H9 (cell line): ENCODE results near the gene MRPL55. TPM values are rescaled to one million over a fixed set of nuclear protein-coding genes. Genes with fewer than 3 reads are reported as not detected.

Experiments used
- DNase-seq: peaks from one replicate; pipeline ENCODE4 v3.0.0-alpha.2; 2017
- H2AFZ ChIP-seq: one replicate; pipeline ENCODE4 v1.6.1; 2013; ENCODE audit warnings: mild to moderate bottlenecking, low read length, control low read depth, moderate library complexity
- H2AK5ac ChIP-seq: 2 replicates; pipeline ENCODE4 v1.6.1; 2013; ENCODE audit warnings: low read length, control low read depth, mixed read lengths; ENCODE audit not compliant: insufficient read length
- H2BK120ac ChIP-seq: one replicate; pipeline ENCODE4 v1.6.1; 2013; ENCODE audit warnings: low read depth, mild to moderate bottlenecking, low read length, control low read depth, inconsistent platforms; ENCODE audit not compliant: poor library complexity, severe bottlenecking
- H2BK12ac ChIP-seq: 2 replicates; pipeline ENCODE4 v1.6.1; 2013; ENCODE audit warnings: low read length, control low read depth, mixed read lengths, low read depth; ENCODE audit not compliant: insufficient read length
- H2BK15ac ChIP-seq: 2 replicates; pipeline ENCODE4 v1.6.1; 2013; ENCODE audit warnings: low read depth, low read length, control low read depth
- H2BK20ac ChIP-seq: one replicate; pipeline ENCODE4 v1.6.1; 2013; ENCODE audit warnings: low read depth, mild to moderate bottlenecking, low read length, control low read depth, inconsistent platforms; ENCODE audit not compliant: poor library complexity, severe bottlenecking
- H2BK5ac ChIP-seq: 2 replicates; pipeline ENCODE4 v1.6.1; 2013; ENCODE audit warnings: low read length, control low read depth, mixed read lengths; ENCODE audit not compliant: insufficient read length
- H3K14ac ChIP-seq: 2 replicates; pipeline ENCODE4 v1.6.1; 2013; ENCODE audit warnings: low read length, control low read depth; ENCODE audit not compliant: insufficient read depth
- H3K18ac ChIP-seq: 2 replicates; pipeline ENCODE4 v1.6.1; 2013; ENCODE audit warnings: low read depth, mild to moderate bottlenecking, mixed read lengths, low read length, control low read depth; ENCODE audit not compliant: insufficient read length
- H3K23ac ChIP-seq: 2 replicates; pipeline ENCODE4 v1.6.1; 2013; ENCODE audit warnings: low read length, control low read depth, mixed read lengths, low read depth; ENCODE audit not compliant: insufficient read length
- H3K23me2 ChIP-seq: 2 replicates; pipeline ENCODE4 v1.6.1; 2013; ENCODE audit warnings: low read depth, mild to moderate bottlenecking, mixed read lengths, low read length, control low read depth; ENCODE audit not compliant: insufficient read length, poor library complexity, severe bottlenecking
- H3K27ac ChIP-seq: 2 replicates; pipeline ENCODE4 v1.5.1; 2013; ENCODE audit warnings: low read length, control low read depth, mixed read lengths, low read depth; ENCODE audit not compliant: insufficient read length
- H3K27me3 ChIP-seq: 2 replicates; pipeline ENCODE4 v1.6.1; 2013; ENCODE audit warnings: low read length, control low read depth, inconsistent platforms; ENCODE audit not compliant: insufficient read depth
- H3K4ac ChIP-seq: 2 replicates; pipeline ENCODE4 v1.6.1; 2013; ENCODE audit warnings: low read depth, mild to moderate bottlenecking, control low read depth, inconsistent platforms, low read length, moderate library complexity
- H3K4me1 ChIP-seq: 2 replicates; pipeline ENCODE4 v1.6.1; 2013; ENCODE audit warnings: low read length, control low read depth, inconsistent platforms; ENCODE audit not compliant: insufficient read depth
- H3K4me2 ChIP-seq: 2 replicates; pipeline ENCODE4 v1.6.1; 2013; ENCODE audit warnings: low read length, control low read depth, mixed read lengths; ENCODE audit not compliant: insufficient read length, insufficient read depth
- H3K56ac ChIP-seq: 2 replicates; pipeline ENCODE4 v1.6.1; 2013; ENCODE audit warnings: low read depth, mild to moderate bottlenecking, mixed read lengths, low read length, control low read depth; ENCODE audit not compliant: insufficient read length
- H3K79me1 ChIP-seq: 2 replicates; pipeline ENCODE4 v1.6.1; 2013; ENCODE audit warnings: low read depth, mild to moderate bottlenecking, moderate library complexity, low read length, control low read depth, inconsistent platforms; ENCODE audit not compliant: insufficient read depth, poor library complexity, severe bottlenecking
- H3K79me2 ChIP-seq: 2 replicates; pipeline ENCODE4 v1.6.1; 2013; ENCODE audit warnings: low read length, control low read depth, inconsistent platforms; ENCODE audit not compliant: insufficient read depth
- H3K9ac ChIP-seq: 2 replicates; pipeline ENCODE4 v1.6.1; 2013; ENCODE audit warnings: low read length, control low read depth, mixed read lengths; ENCODE audit not compliant: insufficient read length; ENCODE audit errors: extremely low read depth
- H3K9me3 ChIP-seq: one replicate; pipeline ENCODE4 v1.6.1; 2013; ENCODE audit warnings: low read depth, low read length, inconsistent platforms; ENCODE audit not compliant: control insufficient read depth
- H3T11ph ChIP-seq: one replicate; pipeline ENCODE4 v1.6.1; 2013; ENCODE audit warnings: mild to moderate bottlenecking, low read length, control low read depth, inconsistent platforms
- H4K20me1 ChIP-seq: one replicate; pipeline ENCODE4 v1.6.1; 2013; ENCODE audit not compliant: control insufficient read depth, insufficient read length, insufficient read depth
- H4K5ac ChIP-seq: 2 replicates; pipeline ENCODE4 v1.6.1; 2013; ENCODE audit warnings: low read depth, mild to moderate bottlenecking, mixed read lengths, low read length, control low read depth; ENCODE audit not compliant: insufficient read length
- H4K8ac ChIP-seq: replicated peaks from 2 replicates; pipeline ENCODE4 v1.6.1; 2013; ENCODE audit warnings: low read length, control low read depth, mixed read lengths, low read depth; ENCODE audit not compliant: insufficient read length
- H4K91ac ChIP-seq: 2 replicates; pipeline ENCODE4 v1.6.1; 2013; ENCODE audit warnings: low read depth, mild to moderate bottlenecking, moderate library complexity, mixed read lengths, low read length, control low read depth; ENCODE audit not compliant: insufficient read length
- H3K27ac Mint-ChIP-seq, 3 experiments: 2 replicates in 2 of 3; 3 replicates in 1 of 3; pipeline ENCODE4 v1.8.0; 2020 to 2021; ENCODE audit warnings: mixed read lengths in 3 of 3, mild to moderate bottlenecking in 1 of 3, moderate library complexity in 1 of 3
- H3K27me3 Mint-ChIP-seq: 2 replicates; pipeline ENCODE4 v1.8.0; 2021; ENCODE audit warnings: low read depth, mild to moderate bottlenecking, moderate library complexity, mixed read lengths
- H3K36me3 Mint-ChIP-seq, 3 experiments: 2 replicates in 2 of 3; 3 replicates in 1 of 3; pipeline ENCODE4 v1.8.0; 2020 to 2021; ENCODE audit warnings: low read depth in 3 of 3, mixed read lengths in 3 of 3; ENCODE audit not compliant: insufficient read depth in 1 of 3
- H3K4me1 Mint-ChIP-seq, 2 experiments: 2 replicates each; pipeline ENCODE4 v1.8.0; 2020; ENCODE audit warnings: mixed read lengths in 2 of 2
- H3K4me3 Mint-ChIP-seq, 2 experiments: 2 replicates in 1 of 2; 3 replicates in 1 of 2; pipeline ENCODE4 v1.8.0; 2020 to 2021; ENCODE audit warnings: mild to moderate bottlenecking in 2 of 2, mixed read lengths in 2 of 2, moderate library complexity in 1 of 2
- H3K9me3 Mint-ChIP-seq, 2 experiments: 2 replicates in 1 of 2; 3 replicates in 1 of 2; pipeline ENCODE4 v1.8.0; 2020; ENCODE audit warnings: mild to moderate bottlenecking in 2 of 2, mixed read lengths in 2 of 2, moderate library complexity in 1 of 2
- CTCF ChIP-seq: fragments of 200-600 bp; sonication (generic); conservative IDR thresholded peaks from 3 replicates; pipeline ENCODE4 v1.8.0; 2021; ENCODE audit warnings: antibody characterized with exemption, mild to moderate bottlenecking
- WGBS: extraction: QIAGEN DNeasy Blood & Tissue Kit; methylation state at CpG from one replicate; pipeline ENCODE4 v1.1.7; 2013; ENCODE audit warnings: missing lambda C conversion rate, low lambda C conversion rate, mixed read lengths; ENCODE audit not compliant: insufficient read length; ENCODE audit errors: extremely low coverage; 5-methylcytosine and 5-hydroxymethylcytosine counted together
- total RNA-seq: library from RNA; stranded (reverse); gene quantifications from 2 replicates; pipeline ENCODE4 v1.2.1, GENCODE V29; 2021

The MRPL55 gene
- total RNA-seq, 1 experiment from 2014 or later: 62.3 TPM

DNA sequence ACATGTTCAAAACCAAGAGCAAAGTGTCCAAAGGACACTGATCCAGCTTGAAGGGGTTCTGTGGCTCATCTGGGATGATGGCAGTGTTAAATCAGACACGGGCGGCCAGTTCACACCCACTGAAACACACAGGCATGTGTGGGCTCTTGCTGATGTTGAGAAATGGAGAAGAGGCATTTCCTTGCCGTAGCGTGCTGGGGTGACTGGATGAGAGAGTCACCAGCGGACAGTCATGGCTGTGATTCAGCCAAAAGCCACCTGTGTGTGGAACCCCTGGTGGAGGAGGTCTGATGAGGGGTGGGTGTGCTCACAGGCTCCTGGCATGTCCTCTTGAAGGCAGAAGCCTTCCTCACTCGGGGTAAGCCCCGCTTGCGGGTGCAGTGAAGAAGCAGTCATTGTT lies 13.2 kb downstream of the MRPL55 start:
- Histone ChIP-seq H4K91ac (no peak overlapping the region), H3K79me1 (peaks cover 10% of the 10 kb centered on the region), H4K5ac (no peak overlapping the region), H2BK12ac (no peak overlapping the region), H2AK5ac (no peak overlapping the region), H3K9ac (no peak overlapping the region), H3K79me2 (peaks cover 48% of the 10 kb centered on the region), H3K27me3 (no peaks in the 10 kb centered on the region), H2BK5ac (no peak overlapping the region), H2AFZ (no peak overlapping the region), H3K18ac (no peak overlapping the region), H3T11ph (no peak overlapping the region), H3K23ac (no peak overlapping the region), H2BK20ac (no peak overlapping the region), H3K27ac (no peak overlapping the region), H4K8ac (no peak overlapping the region), H4K20me1 (peaks cover 2% of the 10 kb centered on the region), H3K4me1 (no peaks in the 10 kb centered on the region), H3K4me2 (no peak overlapping the region), H3K9me3 (no peaks in the 10 kb centered on the region), H3K14ac (no peak overlapping the region), H2BK15ac (no peak overlapping the region), H2BK120ac (no peak overlapping the region), H3K23me2 (no peaks in the 10 kb centered on the region), H3K4ac (no peak overlapping the region), H3K56ac (no peak overlapping the region)
- H3K36me3 Mint-ChIP-seq: peaks cover 45 to 72% (median 60%) of the 10 kb centered on the region in 3 experiments
- H3K9me3 Mint-ChIP-seq: peaks cover 8 to 11% of the 10 kb centered on the region in 2 experiments
- H3K27ac Mint-ChIP-seq: peak overlapping the region in 1 of 3 experiments; percentile 53; a peak in 1 of 7 replicates
- H3K4me1 Mint-ChIP-seq: peaks cover 4 to 12% of the 10 kb centered on the region in 2 experiments; a peak in 3 of 4 replicates
- no peak overlapping the region for H3K4me3 Mint-ChIP-seq
- TF ChIP-seq CTCF: no peak
- H3K27me3 Mint-ChIP-seq: no peaks in the 10 kb centered on the region
- peak; percentile 20 for DNase-seq
- WGBS: no CpG with 5 or more reads among the region's 8 CpGs
